ENCODE measurements around the gene MCM7. TPM values are rescaled to one million over a fixed set of nuclear protein-coding genes. Genes with fewer than 3 reads are reported as not detected.

Gene MCM7
- total and polyA plus RNA-seq, 2 donors from 2014 or later: 21.0 to 47.2 TPM

DNA sequence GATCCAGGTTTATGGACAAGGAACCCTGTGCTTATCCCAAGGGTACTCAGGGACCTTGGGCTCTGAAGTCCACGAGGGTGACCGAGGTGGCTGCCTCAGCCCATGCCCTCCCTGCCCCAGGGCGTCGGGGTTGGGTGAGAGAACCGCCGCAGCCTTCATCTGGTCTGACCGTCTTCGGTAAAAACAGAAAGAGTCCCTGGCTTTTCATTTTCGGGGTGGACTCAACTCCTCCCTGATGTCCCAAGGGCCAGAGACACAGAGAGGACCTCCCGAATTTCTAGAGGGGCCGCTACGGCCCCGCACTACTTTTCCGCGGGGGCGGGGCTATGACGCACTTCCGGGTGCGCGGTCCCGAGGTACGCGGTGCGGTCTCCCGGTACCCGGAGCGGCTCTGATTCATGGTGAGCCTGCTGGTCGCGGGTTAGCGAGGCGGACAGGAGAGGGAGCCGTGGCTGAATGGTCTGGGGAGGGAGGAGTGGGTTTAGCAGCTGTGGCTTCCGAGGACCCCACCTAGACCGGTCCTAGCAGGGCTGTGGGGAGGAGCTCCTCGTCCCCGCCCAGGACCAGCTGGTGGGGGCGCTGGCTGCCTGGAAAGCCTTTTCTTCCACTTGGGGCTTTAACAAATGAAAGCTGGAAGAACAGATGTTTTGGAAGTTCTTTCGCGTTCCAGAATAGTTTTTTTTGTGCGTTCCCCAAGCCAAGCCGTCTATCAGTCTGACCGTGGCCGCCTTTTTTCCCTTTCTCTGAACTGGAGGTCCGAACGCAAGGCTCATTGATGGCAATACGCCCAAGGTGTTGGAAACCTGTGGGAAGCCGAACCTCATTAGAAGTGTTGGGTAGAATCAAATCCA lies 51.5 kb downstream of the MCM7 start, which contains the start of gene ZSCAN21:
TSS of gene ZSCAN21 (plus strand) at position 334 of the 851 bp plus-strand sequence. CDS start 7,233 bp downstream, outside the sequence.
- DNase-seq (peak; percentile 89 to 94 (median 93)), FAIRE-seq (no peak)
- Histone ChIP-seq H3K27me3 (ENCODE audit: control insufficient read depth, insufficient read depth, low read length) (no peaks in the 10 kb centered on the region), H3K36me3 (ENCODE audit: control insufficient read depth in 2 of 3, insufficient read depth in 3 of 3, low read length in 3 of 3) (no peaks in the 10 kb centered on the region), H3K27ac (ENCODE audit: low read depth in 2 of 2, low read length in 2 of 2) (peak within 1 kb of the TSS; percentile 99), H3K9me3 (ENCODE audit: control insufficient read depth in 2 of 3, insufficient read depth in 1 of 3, low read length in 3 of 3) (no peaks in the 10 kb centered on the region), H3K4me3 (ENCODE audit: low read length in 3 of 3) (peak within 1 kb of the TSS; percentile 88 to 93 (median 92)), H3K9ac (ENCODE audit: low read length in 3 of 3) (peak within 1 kb of the TSS; percentile 74 to 91 (median 75)), H3K4me1 (ENCODE audit: control insufficient read depth in 2 of 3, insufficient read depth in 2 of 3, low read depth in 1 of 3, low read length in 3 of 3) (peaks cover 0 to 16% (median 0%) of the 10 kb centered on the region in 3 donors)
- TF ChIP-seq, protein P1, sequence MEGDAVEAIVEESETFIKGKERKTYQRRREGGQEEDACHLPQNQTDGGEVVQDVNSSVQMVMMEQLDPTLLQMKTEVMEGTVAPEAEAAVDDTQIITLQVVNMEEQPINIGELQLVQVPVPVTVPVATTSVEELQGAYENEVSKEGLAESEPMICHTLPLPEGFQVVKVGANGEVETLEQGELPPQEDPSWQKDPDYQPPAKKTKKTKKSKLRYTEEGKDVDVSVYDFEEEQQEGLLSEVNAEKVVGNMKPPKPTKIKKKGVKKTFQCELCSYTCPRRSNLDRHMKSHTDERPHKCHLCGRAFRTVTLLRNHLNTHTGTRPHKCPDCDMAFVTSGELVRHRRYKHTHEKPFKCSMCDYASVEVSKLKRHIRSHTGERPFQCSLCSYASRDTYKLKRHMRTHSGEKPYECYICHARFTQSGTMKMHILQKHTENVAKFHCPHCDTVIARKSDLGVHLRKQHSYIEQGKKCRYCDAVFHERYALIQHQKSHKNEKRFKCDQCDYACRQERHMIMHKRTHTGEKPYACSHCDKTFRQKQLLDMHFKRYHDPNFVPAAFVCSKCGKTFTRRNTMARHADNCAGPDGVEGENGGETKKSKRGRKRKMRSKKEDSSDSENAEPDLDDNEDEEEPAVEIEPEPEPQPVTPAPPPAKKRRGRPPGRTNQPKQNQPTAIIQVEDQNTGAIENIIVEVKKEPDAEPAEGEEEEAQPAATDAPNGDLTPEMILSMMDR (IDR thresholded peaks at IDR 0.05; ENCODE audit: borderline replicate concordance, extremely low read depth, insufficient read depth): peak; percentile 3
- intact Hi-C loops (cut with DNase I): no loop called here

DNA sequence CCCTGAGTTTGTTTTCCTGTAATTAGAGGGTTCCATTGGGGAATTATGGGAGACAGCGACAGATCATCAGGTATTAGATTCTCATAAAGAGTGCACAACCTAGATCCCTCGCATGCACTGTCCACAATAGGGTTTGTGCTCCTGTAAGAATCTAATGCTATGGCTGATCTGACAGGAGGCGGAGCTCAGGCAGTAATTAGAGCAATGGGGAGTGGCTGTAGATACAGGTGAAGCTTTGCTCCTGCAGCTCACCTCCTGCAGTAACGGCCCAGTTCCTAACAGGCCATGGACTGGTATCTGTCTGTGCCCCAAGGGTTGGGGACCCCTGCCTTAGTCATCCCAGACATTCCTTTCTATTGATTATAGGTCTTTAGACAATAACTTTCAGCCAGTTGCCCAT lies 52.5 kb downstream of the MCM7 start:
- FAIRE-seq (no peak), DNase-seq (peak in 1 of 5 donors; percentile 30)
- H3K27me3 ChIP-seq (ENCODE audit: control insufficient read depth, insufficient read depth, low read length): no peaks in the 10 kb centered on the region
- no peaks in the 10 kb centered on the region for H3K36me3 ChIP-seq (ENCODE audit: control insufficient read depth in 2 of 3, insufficient read depth in 3 of 3, low read length in 3 of 3)
- H3K27ac ChIP-seq (ENCODE audit: low read depth in 2 of 2, low read length in 2 of 2): no peak overlapping the region
- H3K9ac ChIP-seq (ENCODE audit: low read length in 3 of 3): peak overlapping the region in 1 of 3 donors; percentile 91
- H3K9me3 ChIP-seq (ENCODE audit: control insufficient read depth in 2 of 3, insufficient read depth in 1 of 3, low read length in 3 of 3): no peaks in the 10 kb centered on the region
- TF ChIP-seq, protein P1 (IDR thresholded peaks at IDR 0.05; ENCODE audit: borderline replicate concordance, extremely low read depth, insufficient read depth): no peak
- H3K4me3 ChIP-seq (ENCODE audit: low read length in 3 of 3): peak overlapping the region in 2 of 3 donors; percentile 88 to 93
- H3K4me1 ChIP-seq (ENCODE audit: control insufficient read depth in 2 of 3, insufficient read depth in 2 of 3, low read depth in 1 of 3, low read length in 3 of 3): peaks cover 0 to 16% (median 0%) of the 10 kb centered on the region in 3 donors
- intact Hi-C loops (cut with DNase I): no loop called here

DNA sequence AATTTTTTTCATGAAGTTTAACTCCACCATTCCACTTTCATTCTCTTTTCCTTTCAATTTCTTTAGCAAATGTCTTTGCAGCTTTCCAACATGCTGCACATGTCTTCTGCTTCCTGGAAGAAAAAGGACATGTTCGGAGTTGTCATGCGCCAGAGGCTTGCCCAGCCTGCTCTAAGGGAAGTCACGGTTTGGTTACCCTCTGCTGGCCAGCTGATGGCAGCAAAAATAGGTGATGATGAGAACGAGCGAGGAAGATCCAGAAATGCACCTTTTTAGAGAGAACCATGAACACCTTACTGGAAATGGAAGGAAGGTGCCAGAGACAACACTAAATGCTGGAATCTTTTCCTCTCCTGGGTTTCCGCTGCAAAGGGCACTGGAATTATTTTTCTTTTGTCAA lies 56.5 kb downstream of the MCM7 start:
- Histone ChIP-seq H3K4me3 (ENCODE audit: low read length in 3 of 3) (no peak overlapping the region), H3K27ac (ENCODE audit: low read depth in 2 of 2, low read length in 2 of 2) (peak overlapping the region in 1 of 2 donors; percentile 23), H3K27me3 (ENCODE audit: control insufficient read depth, insufficient read depth, low read length) (no peaks in the 10 kb centered on the region), H3K4me1 (ENCODE audit: control insufficient read depth in 2 of 3, insufficient read depth in 2 of 3, low read depth in 1 of 3, low read length in 3 of 3) (peaks cover 0 to 8% (median 0%) of the 10 kb centered on the region in 3 donors), H3K9me3 (ENCODE audit: control insufficient read depth in 2 of 3, insufficient read depth in 1 of 3, low read length in 3 of 3) (no peaks in the 10 kb centered on the region), H3K36me3 (ENCODE audit: control insufficient read depth in 2 of 3, insufficient read depth in 3 of 3, low read length in 3 of 3) (no peaks in the 10 kb centered on the region), H3K9ac (ENCODE audit: low read length in 3 of 3) (no peak overlapping the region)
- TF ChIP-seq, protein P1 (IDR thresholded peaks at IDR 0.05; ENCODE audit: borderline replicate concordance, extremely low read depth, insufficient read depth): peak; percentile 13
- DNase-seq (peak in 2 of 5 donors; percentile 16 to 32), FAIRE-seq (no peak)
- intact Hi-C loops (cut with DNase I): no loop called here

Small RNA genes within 50 kb of the gene (microRNA-seq; reads per million reads assigned to microRNA genes)
- gene MIR106B (1,506 reads per million, percentile 82 among the genes with 10 or more reads in this experiment), gene MIR25 (439 reads per million, percentile 72 among the genes with 10 or more reads in this experiment), gene MIR93 (2,308 reads per million, percentile 85 among the genes with 10 or more reads in this experiment)

Other genes starting within 250 kb of the MCM7 start
- gene OR2AE1, start 224.4 kb downstream of the MCM7 start, total RNA-seq: not detected
- not detected for gene OR2AE1, start 224.4 kb downstream of the MCM7 start, polyA plus RNA-seq (ENCODE audit: insufficient read depth, low read depth, low replicate concordance)
- 30.9 TPM for gene TRIM4, start 181.9 kb downstream of the MCM7 start, total RNA-seq
- 15.4 TPM for gene TRIM4, start 181.9 kb downstream of the MCM7 start, polyA plus RNA-seq (ENCODE audit: insufficient read depth, low read depth, low replicate concordance)
- not detected for gene GJC3, start 171.8 kb downstream of the MCM7 start, total RNA-seq
- gene GJC3, start 171.8 kb downstream of the MCM7 start, polyA plus RNA-seq (ENCODE audit: insufficient read depth, low read depth, low replicate concordance): 0.73 TPM
- gene AZGP1, start 125.4 kb downstream of the MCM7 start, total RNA-seq: 10.0 TPM
- gene AZGP1, start 125.4 kb downstream of the MCM7 start, polyA plus RNA-seq (ENCODE audit: insufficient read depth, low read depth, low replicate concordance): 198 TPM
- 76.6 TPM for gene ZKSCAN1, start 85.8 kb downstream of the MCM7 start, total RNA-seq
- gene ZKSCAN1, start 85.8 kb downstream of the MCM7 start, polyA plus RNA-seq (ENCODE audit: insufficient read depth, low read depth, low replicate concordance): 7.7 TPM
- 12.4 TPM for gene ZSCAN21, start 51.6 kb downstream of the MCM7 start, total RNA-seq
- gene ZSCAN21, start 51.6 kb downstream of the MCM7 start, polyA plus RNA-seq (ENCODE audit: insufficient read depth, low read depth, low replicate concordance): 10.8 TPM
- gene ZNF3, start 19.7 kb downstream of the MCM7 start, total RNA-seq: 30.8 TPM
- 15.8 TPM for gene ZNF3, start 19.7 kb downstream of the MCM7 start, polyA plus RNA-seq (ENCODE audit: insufficient read depth, low read depth, low replicate concordance)
- 89.1 TPM for gene COPS6, start 12.4 kb downstream of the MCM7 start, total RNA-seq
- gene COPS6, start 12.4 kb downstream of the MCM7 start, polyA plus RNA-seq (ENCODE audit: insufficient read depth, low read depth, low replicate concordance): 166 TPM
- 22.8 TPM for gene AP4M1, start 246 bp upstream of the MCM7 start, total RNA-seq
- gene AP4M1, start 246 bp upstream of the MCM7 start, polyA plus RNA-seq (ENCODE audit: insufficient read depth, low read depth, low replicate concordance): 16.4 TPM
- gene TAF6, start 18.0 kb upstream of the MCM7 start, total RNA-seq: 62.7 TPM
- gene TAF6, start 18.0 kb upstream of the MCM7 start, polyA plus RNA-seq (ENCODE audit: insufficient read depth, low read depth, low replicate concordance): 41.3 TPM
- 11.6 TPM for gene CNPY4, start 18.2 kb upstream of the MCM7 start, total RNA-seq
- gene CNPY4, start 18.2 kb upstream of the MCM7 start, polyA plus RNA-seq (ENCODE audit: insufficient read depth, low read depth, low replicate concordance): 22.0 TPM
- 2.4 TPM for gene MBLAC1, start 25.6 kb upstream of the MCM7 start, total RNA-seq
- 3.7 TPM for gene MBLAC1, start 25.6 kb upstream of the MCM7 start, polyA plus RNA-seq (ENCODE audit: insufficient read depth, low read depth, low replicate concordance)
- gene LAMTOR4, start 47.5 kb upstream of the MCM7 start, total RNA-seq: 122 TPM
- 470 TPM for gene LAMTOR4, start 47.5 kb upstream of the MCM7 start, polyA plus RNA-seq (ENCODE audit: insufficient read depth, low read depth, low replicate concordance)
- gene TRAPPC14, start 57.3 kb upstream of the MCM7 start, total RNA-seq: 27.1 TPM
- 14.8 TPM for gene TRAPPC14, start 57.3 kb upstream of the MCM7 start, polyA plus RNA-seq (ENCODE audit: insufficient read depth, low read depth, low replicate concordance)
- 3.2 TPM for gene GAL3ST4, start 67.2 kb upstream of the MCM7 start, total RNA-seq
- gene GAL3ST4, start 67.2 kb upstream of the MCM7 start, polyA plus RNA-seq (ENCODE audit: insufficient read depth, low read depth, low replicate concordance): 1.2 TPM
- gene GPC2, start 76.0 kb upstream of the MCM7 start, total RNA-seq: 1.8 TPM
- 0.73 TPM for gene GPC2, start 76.0 kb upstream of the MCM7 start, polyA plus RNA-seq (ENCODE audit: insufficient read depth, low read depth, low replicate concordance)
- gene STAG3, start 76.5 kb upstream of the MCM7 start, total RNA-seq: 3.7 TPM
- gene STAG3, start 76.5 kb upstream of the MCM7 start, polyA plus RNA-seq (ENCODE audit: insufficient read depth, low read depth, low replicate concordance): 3.4 TPM
- 3.2 TPM for gene PVRIG, start 118.6 kb upstream of the MCM7 start, total RNA-seq
- gene PVRIG, start 118.6 kb upstream of the MCM7 start, polyA plus RNA-seq (ENCODE audit: insufficient read depth, low read depth, low replicate concordance): not detected
- not detected for gene SPDYE3, start 206.3 kb upstream of the MCM7 start, total RNA-seq
- gene SPDYE3, start 206.3 kb upstream of the MCM7 start, polyA plus RNA-seq (ENCODE audit: insufficient read depth, low read depth, low replicate concordance): not detected

Measured in kidney (tissue), 14 donors.